HG03571 (cell line): ENCODE results near the gene PCBP1.
"Not testable (repeated sequence)": the region's sequence is repeated elsewhere in the genome, so short reads cannot be mapped to it uniquely, and the experiment has no call there.

Experiments used
- ATAC-seq: cut with Tn5 transposase; IDR thresholded peaks from one replicate; pipeline ENCODE4 v1.9.1; 2021; ENCODE audit not compliant: unreplicated experiment

The PCBP1 gene

GRCh38 chr2:70086838-70087701, at the start of gene PCBP1:
Gene PCBP1 (plus strand): TSS chr2:70087477. CDS start chr2:70087744, 267 bp downstream.
- peak; percentile 24 for ATAC-seq

- ATAC-seq, result no peak
Observed at GRCh38 chr2:70039366-70039765, 47.9 kb upstream of the PCBP1 start.

GRCh38 chr2:70041663-70042062, 45.6 kb upstream of the PCBP1 start:
- no peak for ATAC-seq

- ATAC-seq, result no peak
Observed at GRCh38 chr2:70042246-70042645, 45.0 kb upstream of the PCBP1 start.

GRCh38 chr2:70043252-70043875, 43.9 kb upstream of the PCBP1 start:
- no peak for ATAC-seq

GRCh38 chr2:70044290-70045040, 42.8 kb upstream of the PCBP1 start:
- no peak for ATAC-seq

- no peak for ATAC-seq
Observed at GRCh38 chr2:70045405-70045804, 41.9 kb upstream of the PCBP1 start.

GRCh38 chr2:70045932-70046331, 41.3 kb upstream of the PCBP1 start:
- no peak for ATAC-seq

- ATAC-seq, result no peak
Observed at GRCh38 chr2:70046534-70046933, 40.7 kb upstream of the PCBP1 start.

- ATAC-seq, result no peak
Observed at GRCh38 chr2:70047451-70047850, 39.8 kb upstream of the PCBP1 start.

- no peak for ATAC-seq
Observed at GRCh38 chr2:70049255-70049654, 38.0 kb upstream of the PCBP1 start.

GRCh38 chr2:70050631-70051425, 36.4 kb upstream of the PCBP1 start:
- ATAC-seq, result no peak

- ATAC-seq, result not testable (repeated sequence)
Observed at GRCh38 chr2:70055259-70055658, 32.0 kb upstream of the PCBP1 start.

- no peak for ATAC-seq
Observed at GRCh38 chr2:70061317-70061716, 26.0 kb upstream of the PCBP1 start.

GRCh38 chr2:70062270-70062669, 25.0 kb upstream of the PCBP1 start:
- no peak for ATAC-seq

GRCh38 chr2:70068119-70068518, 19.2 kb upstream of the PCBP1 start:
- no peak for ATAC-seq

- peak; percentile 71 for ATAC-seq
Observed at GRCh38 chr2:70069049-70069448, 18.2 kb upstream of the PCBP1 start.

GRCh38 chr2:70070542-70071268, 16.6 kb upstream of the PCBP1 start:
- ATAC-seq, result peak; percentile 62

GRCh38 chr2:70073493-70073892, 13.8 kb upstream of the PCBP1 start:
- ATAC-seq, result no peak

GRCh38 chr2:70078384-70078783, 8.9 kb upstream of the PCBP1 start:
- ATAC-seq, result no peak
